Caki2 (cell line): ENCODE results near the gene CPXM1. TPM values are rescaled to one million over a fixed set of nuclear protein-coding genes. Genes with fewer than 3 reads are reported as not detected.

Experiments used
- DNase-seq: peaks from one replicate; pipeline ENCODE4 v3.0.0-alpha.2; 2015; ENCODE audit warnings: low read depth
- in situ Hi-C: cut with HindIII; loops from 2 replicates; pipeline ENCODE4 v1.10.0; 2016; ENCODE audit warnings: low sequenced_read_pairs, low pct_unique_long_range_greater_than_20kb, mixed read lengths
- total RNA-seq: library from RNA; depleted of rRNA; stranded (reverse); fragments of >200 nt; shearing (Covaris generic); gene quantifications from 2 replicates; pipeline ENCODE4 v1.2.3, GENCODE V29; 2014; ENCODE audit warnings: low replicate concordance

CPXM1 gene
- total RNA-seq, 1 experiment from 2014 or later: not detected

DNA sequence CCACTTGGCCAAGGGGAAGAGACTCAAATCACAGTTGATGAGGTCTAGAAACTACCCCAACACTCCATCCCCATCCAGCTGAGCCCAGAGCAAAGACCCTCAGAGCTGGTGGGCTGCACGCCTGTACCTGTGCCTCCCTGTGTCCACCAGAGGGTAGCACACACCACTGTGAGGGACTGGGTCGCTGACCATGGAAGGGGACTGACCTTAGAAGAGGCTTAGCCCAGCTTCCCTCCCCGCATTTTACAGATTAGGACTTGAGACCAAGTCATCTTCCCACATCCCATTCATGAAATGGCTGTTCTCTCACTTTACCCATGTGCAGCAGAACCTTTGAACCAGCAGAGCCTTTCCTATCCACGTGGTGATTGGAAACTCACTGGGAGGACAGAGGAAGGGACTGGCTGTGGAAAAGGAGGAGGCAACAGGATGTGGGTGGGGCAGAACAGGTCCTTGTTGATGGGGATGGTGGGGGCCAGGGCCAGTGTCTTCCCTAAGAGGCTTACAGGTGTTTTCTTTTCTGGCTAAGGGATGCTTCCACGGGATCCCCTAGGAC is 44.3 kb downstream of the CPXM1 start:
- peak; percentile 13 for DNase-seq
- in situ Hi-C loops: no loop called here

DNA sequence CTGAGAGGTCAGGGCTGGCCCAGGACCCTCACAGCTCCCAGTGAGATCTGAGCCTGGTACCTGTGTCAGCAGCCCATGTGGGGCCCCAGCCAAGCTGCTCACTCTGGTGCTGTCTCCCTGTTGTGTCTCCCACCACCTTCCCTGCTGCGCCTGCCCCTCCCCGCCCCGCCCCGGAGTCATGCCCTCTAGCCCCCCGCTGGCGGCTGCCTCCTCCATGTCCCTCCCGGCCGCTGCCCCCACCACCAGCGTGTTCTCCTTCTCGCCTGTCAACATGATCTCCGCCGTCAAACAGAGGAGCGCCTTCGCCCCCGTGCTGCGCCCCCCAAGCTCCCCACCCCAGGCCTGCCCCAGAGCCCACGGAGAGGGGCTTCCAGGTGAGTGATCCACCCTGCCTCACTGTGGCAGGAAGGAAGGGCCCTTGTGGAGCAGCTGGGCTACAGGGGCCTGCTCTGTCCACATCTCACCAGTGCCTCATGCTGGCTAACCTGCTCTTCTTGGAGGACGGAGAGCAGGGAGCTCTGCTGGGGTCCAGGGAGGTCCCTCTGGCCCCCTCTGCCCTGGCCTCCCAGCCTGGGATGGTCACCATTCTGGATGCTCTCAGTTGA is 44.9 kb downstream of the CPXM1 start:
- no peak for DNase-seq
- in situ Hi-C loops: no loop called here

DNA sequence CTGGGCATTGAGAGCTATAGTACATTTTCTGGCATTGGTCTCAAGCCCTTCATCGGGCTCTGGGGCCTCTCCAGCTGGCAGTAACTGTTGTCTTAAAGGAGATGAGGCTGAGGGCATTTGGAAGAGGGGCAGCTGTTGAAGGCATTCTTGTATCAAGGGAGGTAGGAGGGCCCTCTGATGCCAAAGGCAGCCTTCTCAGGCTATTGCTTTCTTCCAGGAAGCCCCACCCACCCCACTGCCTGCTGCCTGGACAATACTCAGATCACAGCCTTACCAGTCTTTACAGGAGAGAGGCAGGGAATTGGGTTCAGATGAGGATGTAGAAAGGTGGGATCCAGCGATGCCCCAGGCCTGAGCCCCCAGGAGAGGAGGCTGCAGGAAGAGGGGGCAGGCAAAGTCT is 46.0 kb downstream of the CPXM1 start:
- no peak for DNase-seq
- in situ Hi-C loops: no loop called here

GRCh38 chr20:2753461-2754040 is 46.9 kb downstream of the CPXM1 start:
- DNase-seq: no peak
- in situ Hi-C loops: no loop called here

GRCh38 chr20:2752567-2753460 is 47.6 kb downstream of the CPXM1 start:
- DNase-seq: peak; percentile 52
- in situ Hi-C loops: no loop called here

DNA sequence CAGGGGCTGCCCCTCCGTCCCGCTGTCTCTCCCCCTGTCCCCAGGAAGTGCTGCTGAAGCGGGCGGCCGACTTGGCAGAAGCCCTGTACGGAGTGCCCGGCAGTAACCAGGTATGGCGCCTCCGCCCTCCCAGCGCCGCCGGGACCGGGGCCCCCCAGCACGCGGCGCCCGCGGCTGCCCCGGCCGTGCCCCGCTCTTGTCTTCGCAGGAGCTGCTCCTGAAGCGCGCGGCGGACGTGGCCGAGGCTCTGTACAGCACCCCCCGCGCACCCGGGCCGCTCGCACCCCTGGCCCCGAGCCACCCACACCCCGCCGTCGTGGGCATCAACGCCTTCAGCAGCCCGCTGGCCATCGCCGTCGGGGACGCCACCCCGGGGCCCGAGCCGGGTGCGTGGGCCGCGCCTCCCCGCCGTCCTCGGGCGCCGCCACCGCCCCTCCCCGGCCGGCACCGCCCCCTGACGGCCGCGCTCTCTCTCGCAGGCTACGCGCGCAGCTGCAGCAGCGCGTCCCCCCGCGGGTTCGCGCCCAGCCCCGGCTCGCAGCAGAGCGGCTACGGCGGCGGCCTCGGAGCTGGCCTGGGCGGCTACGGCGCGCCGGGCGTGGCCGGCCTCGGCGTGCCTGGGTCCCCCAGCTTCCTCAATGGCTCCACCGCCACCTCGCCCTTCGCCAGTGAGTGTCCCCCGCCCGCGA is 48.4 kb downstream of the CPXM1 start:
- in situ Hi-C loops: no loop called here
- no peak for DNase-seq

GRCh38 chr20:2751347-2751877 is 49.0 kb downstream of the CPXM1 start:
- in situ Hi-C loops: no loop called here
- DNase-seq: no peak

DNA sequence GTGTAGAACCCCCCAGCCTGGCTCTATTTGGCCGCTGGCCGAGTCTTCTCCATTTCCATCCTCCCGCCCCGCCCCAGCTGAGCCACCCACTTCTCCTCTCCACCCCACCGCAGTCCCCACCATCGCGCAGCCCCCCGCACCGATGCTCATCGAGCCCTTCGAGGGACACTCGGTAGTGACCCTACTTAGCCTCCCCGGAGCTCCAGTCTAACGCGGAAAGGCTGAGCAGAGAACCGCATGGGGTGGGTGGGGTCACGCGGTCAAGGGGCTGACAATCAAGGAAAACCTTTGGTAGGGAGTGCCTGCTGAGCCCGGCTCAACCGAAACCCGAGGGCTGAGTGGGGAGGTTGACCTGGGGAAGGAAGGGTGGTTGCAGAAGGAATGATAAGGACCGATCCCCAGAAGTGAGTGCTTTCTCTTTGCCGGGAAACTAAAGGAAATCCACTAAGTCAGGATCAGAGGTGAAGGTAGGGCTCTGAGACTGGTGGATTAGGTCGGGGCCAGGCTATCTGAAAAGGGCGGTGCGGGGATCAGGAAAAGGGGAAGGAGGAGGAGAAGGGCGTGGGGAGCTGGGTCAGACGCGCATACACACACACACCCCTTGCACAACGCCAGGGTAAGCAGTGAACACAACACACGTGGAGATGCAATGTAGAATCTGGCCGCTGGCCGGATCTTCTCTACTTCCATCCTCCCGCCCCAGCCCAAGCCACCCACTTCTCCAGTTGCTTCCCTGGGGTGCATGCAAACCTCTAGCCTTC is 49.8 kb downstream of the CPXM1 start:
- no peak for DNase-seq
- in situ Hi-C loops: no loop called here

DNA sequence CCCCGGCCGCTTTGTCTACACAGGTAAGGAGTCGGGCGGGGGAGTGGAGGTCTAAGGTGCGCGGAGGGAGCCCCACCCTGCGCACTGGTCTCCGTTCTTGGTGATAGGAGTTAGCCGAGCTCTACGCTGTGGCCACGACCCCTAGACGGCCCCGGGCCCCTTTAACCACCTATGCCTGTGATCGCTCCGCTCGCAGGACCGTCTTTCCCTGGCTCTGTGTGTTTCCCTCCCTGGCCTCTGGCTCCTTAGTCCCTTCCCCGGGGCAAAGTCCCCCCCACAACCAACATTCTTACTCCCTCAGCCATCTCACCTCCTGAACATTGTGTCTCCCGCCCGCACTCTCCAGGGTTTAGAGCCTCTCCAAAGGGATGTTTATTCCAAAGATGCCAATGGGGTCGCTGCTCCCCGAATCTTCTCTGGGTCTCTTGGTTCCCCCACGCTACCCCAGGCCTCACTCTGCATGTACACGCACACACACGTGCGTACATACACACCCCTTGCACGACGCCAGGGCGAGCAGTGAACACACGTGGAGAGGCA is 50.4 kb downstream of the CPXM1 start:
- in situ Hi-C loops: no loop called here
- DNase-seq: no peak

DNA sequence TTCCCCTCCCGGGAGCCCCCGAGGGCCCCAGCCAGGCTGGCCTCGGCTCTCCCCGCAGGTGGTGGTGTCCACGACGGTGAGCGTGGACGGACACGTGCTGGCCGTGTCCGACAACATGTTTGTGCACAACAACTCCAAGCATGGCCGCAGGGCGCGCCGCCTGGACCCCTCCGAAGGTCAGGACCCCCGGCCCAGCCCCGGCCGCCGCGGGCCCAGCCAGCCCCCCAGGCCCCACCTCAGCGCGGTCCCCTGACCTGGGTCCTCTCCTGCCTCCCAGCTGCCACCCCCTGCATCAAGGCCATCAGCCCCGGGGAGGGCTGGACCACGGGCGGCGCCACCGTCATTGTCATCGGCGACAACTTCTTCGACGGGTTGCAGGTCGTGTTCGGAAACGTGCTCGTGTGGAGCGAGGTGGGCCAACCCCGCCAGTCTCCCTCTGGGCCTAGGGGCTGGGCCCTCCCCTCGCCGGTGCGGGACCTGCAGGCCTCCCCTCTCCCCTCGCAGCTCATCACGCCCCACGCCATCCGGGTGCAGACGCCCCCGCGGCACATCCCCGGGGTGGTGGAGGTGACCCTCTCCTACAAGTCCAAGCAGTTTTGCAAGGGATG is 51.0 kb downstream of the CPXM1 start:
- in situ Hi-C loops: no loop called here
- DNase-seq: no peak

- in situ Hi-C loops: no loop called here
- no peak for DNase-seq
Measured at GRCh38 chr20:2748551-2749342, 51.7 kb downstream of the CPXM1 start.

DNA sequence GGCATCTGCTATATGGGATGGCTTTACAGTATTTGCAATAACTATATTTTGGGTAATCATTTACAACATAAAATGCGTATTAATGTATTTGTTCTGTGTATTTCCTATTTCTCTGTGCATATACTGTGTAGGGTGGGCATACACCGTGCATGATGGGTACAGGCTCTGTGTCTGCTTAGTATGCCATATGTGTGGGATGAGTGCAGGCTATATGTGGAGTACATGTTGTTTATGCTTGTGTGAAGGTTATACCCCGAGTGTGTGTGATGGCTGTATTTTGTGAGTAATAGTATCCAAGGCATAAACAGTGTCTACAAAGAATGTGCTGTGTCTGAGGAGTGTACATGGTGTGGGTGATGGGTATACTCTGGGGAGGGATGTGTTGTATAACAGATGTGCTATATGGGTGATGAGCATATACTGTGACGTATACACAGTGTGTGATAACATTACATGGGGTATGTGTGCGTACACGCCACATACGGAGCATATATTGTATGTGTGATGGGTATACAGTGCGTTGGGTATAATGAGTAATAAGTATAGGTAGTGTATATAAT is 52.7 kb downstream of the CPXM1 start:
- no peak for DNase-seq
- in situ Hi-C loops: no loop called here

DNA sequence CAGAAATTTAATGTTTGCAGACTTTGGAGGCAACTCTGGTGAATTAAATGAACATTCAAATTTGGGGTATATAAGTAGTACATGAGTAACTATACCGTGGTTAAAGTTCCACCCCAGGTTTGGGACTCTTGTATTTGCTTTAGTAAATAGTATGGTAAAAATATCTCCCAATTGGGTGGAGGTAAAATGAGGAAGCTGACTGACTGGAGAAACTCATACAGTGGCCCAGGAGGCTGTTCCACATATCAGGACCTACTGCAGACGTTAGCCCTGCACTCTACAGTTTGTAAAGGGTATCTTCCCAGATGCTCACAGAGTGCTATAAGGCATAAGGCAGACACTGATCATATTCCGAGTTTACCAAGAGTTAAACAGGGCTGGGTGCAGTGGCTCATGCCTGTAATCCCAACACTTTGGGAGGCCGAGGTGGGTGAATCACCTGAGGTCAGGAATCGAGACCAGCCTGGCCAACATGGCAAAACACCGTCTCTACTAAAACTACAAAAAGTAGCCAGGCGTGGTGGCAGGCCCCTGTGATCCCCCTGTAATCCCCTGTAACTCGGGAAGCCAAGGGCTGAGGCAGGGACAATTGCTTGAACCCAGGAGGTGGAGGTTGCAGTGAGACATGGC is 53.7 kb downstream of the CPXM1 start:
- no peak for DNase-seq
- in situ Hi-C loops: no loop called here

DNA sequence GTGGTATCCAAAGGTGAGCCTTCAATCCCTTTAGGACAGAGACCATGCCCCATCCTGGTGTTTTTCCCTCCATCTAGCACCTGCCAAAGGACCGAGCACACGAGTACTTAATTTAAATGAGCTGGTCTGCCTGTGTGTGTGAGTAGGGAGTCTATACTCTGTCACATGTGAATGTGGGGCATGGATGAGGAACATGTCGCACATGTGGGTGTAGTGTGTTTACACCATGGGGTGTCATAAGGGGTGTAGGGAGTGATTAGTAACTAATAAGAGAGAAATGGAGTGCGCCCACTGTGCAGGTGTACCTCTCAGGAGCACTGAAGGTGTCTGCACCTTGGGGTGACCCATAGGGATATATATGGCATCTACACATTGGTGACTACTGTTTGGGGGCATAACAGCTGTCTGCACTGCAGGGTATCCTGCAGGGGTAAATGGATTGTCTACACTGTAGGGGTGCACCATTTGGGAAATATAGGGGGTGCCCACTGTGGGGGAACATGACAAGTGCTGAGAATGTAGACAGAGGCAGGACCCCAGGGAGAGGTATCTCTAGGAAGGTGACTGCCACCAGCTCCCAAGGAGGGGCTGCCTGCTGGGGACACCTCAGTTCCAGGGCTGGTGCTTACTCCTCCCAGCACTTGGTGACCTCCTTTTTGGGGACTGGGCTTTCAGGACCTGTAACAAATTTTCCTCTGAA is 54.3 kb downstream of the CPXM1 start:
- in situ Hi-C loops: no loop called here
- no peak for DNase-seq
